GM12878 (cell line): ENCODE results near the gene LMAN2L. TPM values are rescaled to one million over a fixed set of nuclear protein-coding genes. Genes with fewer than 3 reads are reported as not detected.

Experiments
- ASH2L ChIP-seq: fragments of 300-600, 200-600 bp; sonication (generic); IDR thresholded peaks from 2 replicates; pipeline ENCODE4 v1.6.1; 2017; ENCODE audit warnings: low read depth, mild to moderate bottlenecking, borderline replicate concordance
- BCL11A ChIP-seq: IDR thresholded peaks from 2 replicates; pipeline ENCODE4 v1.6.1; 2011; ENCODE audit warnings: low read depth, low read length
- BMI1 ChIP-seq: fragments of 450-650 bp; IDR thresholded peaks from 2 replicates; pipeline ENCODE4 v1.6.1; 2016; ENCODE audit warnings: mild to moderate bottlenecking, moderate library complexity, borderline replicate concordance
- CHD4 ChIP-seq: fragments of 200-600 bp; sonication (generic); IDR thresholded peaks from 2 replicates; pipeline ENCODE4 v1.6.1; 2016; ENCODE audit warnings: mild to moderate bottlenecking
- FOXM1 ChIP-seq: IDR thresholded peaks from 2 replicates; pipeline ENCODE4 v1.6.1; 2012; ENCODE audit warnings: low read depth, mild to moderate bottlenecking, inconsistent platforms, low read length, moderate library complexity
- GATAD2B ChIP-seq: fragments of 450-650 bp; conservative IDR thresholded peaks from 2 replicates; pipeline ENCODE4 v1.6.1; 2017; ENCODE audit warnings: low read depth, mild to moderate bottlenecking, moderate library complexity
- JUNB ChIP-seq: IDR thresholded peaks from 2 replicates; pipeline ENCODE4 v1.6.1; 2016; ENCODE audit warnings: antibody characterized with exemption, mild to moderate bottlenecking
- KAT2A ChIP-seq: conservative IDR thresholded peaks from 2 replicates; pipeline ENCODE4 v1.6.1; 2011; ENCODE audit warnings: low read depth, low read length; ENCODE audit not compliant: control insufficient read depth
- KLF5 ChIP-seq: fragments of 450-650 bp; IDR thresholded peaks from 2 replicates; pipeline ENCODE4 v1.6.1; 2014; ENCODE audit warnings: mild to moderate bottlenecking; ENCODE audit not compliant: partially characterized antibody
- LARP7 ChIP-seq: fragments of 450-650 bp; IDR thresholded peaks from 2 replicates; pipeline ENCODE4 v1.6.1; 2017; ENCODE audit warnings: mild to moderate bottlenecking
- MTA2 ChIP-seq: fragments of 450-650 bp; IDR thresholded peaks from 2 replicates; pipeline ENCODE4 v1.6.1; 2016; ENCODE audit warnings: low read depth, mild to moderate bottlenecking, moderate library complexity
- MXI1 ChIP-seq: fragments of 150-350 bp; IDR thresholded peaks from 2 replicates; pipeline ENCODE4 v1.6.1; 2011; ENCODE audit warnings: low read depth, mild to moderate bottlenecking, inconsistent platforms, low read length, improper control_type of control experiment
- NRF1 ChIP-seq: conservative IDR thresholded peaks from 2 replicates; pipeline ENCODE4 v1.6.1; 2011; ENCODE audit warnings: mild to moderate bottlenecking, low read depth, low read length, improper control_type of control experiment
- POLR2A ChIP-seq: IDR thresholded peaks from 2 replicates; pipeline ENCODE4 v1.6.1; 2011; ENCODE audit warnings: low read depth, mild to moderate bottlenecking, low read length
- POLR2AphosphoS5 ChIP-seq: IDR thresholded peaks from 2 replicates; pipeline ENCODE4 v1.6.1; 2011; ENCODE audit warnings: mild to moderate bottlenecking, low read length, inconsistent platforms
- SIN3A ChIP-seq: IDR thresholded peaks from 2 replicates; pipeline ENCODE4 v1.6.1; 2012; ENCODE audit warnings: low read depth, low read length, improper control_type of control experiment
- SP1 ChIP-seq: IDR thresholded peaks from one replicate; pipeline ENCODE4 v1.6.1; 2011; ENCODE audit warnings: low read depth, low read length
- SUPT20H ChIP-seq: IDR thresholded peaks from 2 replicates; pipeline ENCODE4 v1.6.1; 2011; ENCODE audit warnings: low read depth, mild to moderate bottlenecking, low read length, moderate library complexity, borderline replicate concordance; ENCODE audit not compliant: control insufficient read depth
- TAF1 ChIP-seq: IDR thresholded peaks from 2 replicates; pipeline ENCODE4 v1.6.1; 2011; ENCODE audit warnings: mild to moderate bottlenecking, low read depth, low read length, borderline replicate concordance
- TBL1XR1 ChIP-seq: IDR thresholded peaks from 2 replicates; pipeline ENCODE4 v1.6.1; 2012; ENCODE audit warnings: low read depth, low read length, improper control_type of control experiment
- ZBED1 ChIP-seq: IDR thresholded peaks from 2 replicates; pipeline ENCODE4 v1.6.1; 2016; ENCODE audit warnings: borderline replicate concordance
- ZNF687 ChIP-seq: fragments of 450-650 bp; IDR thresholded peaks from 2 replicates; pipeline ENCODE4 v1.6.1; 2017; ENCODE audit warnings: mild to moderate bottlenecking, moderate library complexity
- polyA plus RNA-seq, 11 experiments: library from polyadenylated mRNA; depleted of rRNA in 4 of 11; unstranded in 6 of 11; stranded (reverse) in 5 of 11; fragments of >200 nt; fragmentation: Nextera tagmentation in 4 of 11; fragmentation: Illumina TruSeq in 1 of 11; extraction: Ambion mirVana in 4 of 11; extraction: Trizol in 1 of 11; gene quantifications; 1 replicate in 1 of 11; 2 replicates in 10 of 11; pipeline versions ENCODE4 v1.2.1 to v1.2.3, GENCODE V29; 2011 to 2016; ENCODE audit warnings: inconsistent platforms in 2 of 11, missing spikeins in 2 of 11, low read depth in 1 of 11
- total RNA-seq, 4 experiments: library from RNA; depleted of rRNA in 3 of 4; stranded (reverse); fragments of >200 nt in 3 of 4; fragmentation: Illumina TruSeq in 1 of 4; extraction: Trizol in 1 of 4; gene quantifications; 2 replicates each; pipeline versions ENCODE4 v1.2.1 to v1.2.3, GENCODE V29; 2013 to 2021
- TF ChIP-seq, protein P1 (sequence below): fragments of 450-650 bp; IDR thresholded peaks from 2 replicates; pipeline ENCODE4 v1.6.1; 2017; ENCODE audit warnings: antibody characterized with exemption, mild to moderate bottlenecking, moderate library complexity

Gene LMAN2L
- total and polyA plus RNA-seq, 10 of the 15 experiments (the other 5 are each of a cell fraction or from before 2014, with no cell fraction given), result 5.7 to 16.3 (median 10.7) TPM

DNA sequence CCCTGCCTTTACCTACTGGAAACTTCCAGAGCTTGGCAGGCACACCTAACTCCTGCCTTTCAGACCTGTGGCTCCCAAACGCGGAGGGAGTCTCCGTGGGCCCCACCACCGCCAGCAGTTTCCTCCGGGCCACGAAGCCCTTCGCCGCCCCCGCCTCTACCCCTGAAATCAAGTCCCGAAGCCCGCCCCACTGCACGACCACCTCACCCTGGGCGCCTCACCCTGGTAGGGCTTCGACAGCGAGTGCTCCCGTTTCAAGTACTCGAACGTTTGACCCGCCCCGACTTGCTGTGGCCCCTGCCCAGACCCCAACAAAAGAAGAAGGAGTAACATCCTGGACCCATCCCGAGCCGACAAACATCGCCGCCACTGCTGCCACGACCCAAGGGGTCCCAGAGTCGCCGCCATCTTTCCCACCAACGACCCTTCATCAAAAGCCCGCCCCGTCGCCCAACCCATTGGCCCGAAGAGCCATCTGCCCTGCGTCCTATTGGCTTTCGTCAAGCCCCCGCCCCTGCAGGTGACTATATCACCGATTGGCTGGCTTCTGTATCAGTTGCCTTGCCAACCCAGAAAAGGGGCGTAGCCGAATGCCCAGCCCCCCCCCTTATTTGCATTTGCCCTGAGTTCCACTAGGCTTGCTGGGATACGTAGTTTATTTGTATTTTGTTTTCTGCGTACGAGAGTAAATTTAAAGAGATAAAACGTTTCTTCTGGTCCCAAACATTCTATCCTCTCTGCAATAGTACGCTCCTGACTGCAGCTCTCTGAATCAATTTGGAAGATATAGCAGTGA, at the start of gene LMAN2L (continued):
- TF ChIP-seq FOXM1 (no peak), POLR2AphosphoS5 (0 out of 2 replicates have a peak, but pooled peaks have one; percentile 45), LARP7 (no peak; the same call in 1 of the 2 replicates), CHD4 (no peak), ZNF687 (no peak), ASH2L (no peak), TBL1XR1 (no peak), MTA2 (no peak), TAF1 (peak; percentile 80), SIN3A (peak; percentile 37; the same call in 1 of the 2 replicates), ZBED1 (no peak), SP1 (peak; percentile 95), JUNB (no peak), NRF1 (no peak), POLR2A (peak; percentile 85), BMI1 (peak; percentile 95), MXI1 (peak; percentile 86), KAT2A (no peak), GATAD2B (0 out of 2 replicates have a peak, but pooled peaks have one; percentile 31), KLF5 (no peak), SUPT20H (no peak), BCL11A (no peak)
- TF ChIP-seq, protein P1, sequence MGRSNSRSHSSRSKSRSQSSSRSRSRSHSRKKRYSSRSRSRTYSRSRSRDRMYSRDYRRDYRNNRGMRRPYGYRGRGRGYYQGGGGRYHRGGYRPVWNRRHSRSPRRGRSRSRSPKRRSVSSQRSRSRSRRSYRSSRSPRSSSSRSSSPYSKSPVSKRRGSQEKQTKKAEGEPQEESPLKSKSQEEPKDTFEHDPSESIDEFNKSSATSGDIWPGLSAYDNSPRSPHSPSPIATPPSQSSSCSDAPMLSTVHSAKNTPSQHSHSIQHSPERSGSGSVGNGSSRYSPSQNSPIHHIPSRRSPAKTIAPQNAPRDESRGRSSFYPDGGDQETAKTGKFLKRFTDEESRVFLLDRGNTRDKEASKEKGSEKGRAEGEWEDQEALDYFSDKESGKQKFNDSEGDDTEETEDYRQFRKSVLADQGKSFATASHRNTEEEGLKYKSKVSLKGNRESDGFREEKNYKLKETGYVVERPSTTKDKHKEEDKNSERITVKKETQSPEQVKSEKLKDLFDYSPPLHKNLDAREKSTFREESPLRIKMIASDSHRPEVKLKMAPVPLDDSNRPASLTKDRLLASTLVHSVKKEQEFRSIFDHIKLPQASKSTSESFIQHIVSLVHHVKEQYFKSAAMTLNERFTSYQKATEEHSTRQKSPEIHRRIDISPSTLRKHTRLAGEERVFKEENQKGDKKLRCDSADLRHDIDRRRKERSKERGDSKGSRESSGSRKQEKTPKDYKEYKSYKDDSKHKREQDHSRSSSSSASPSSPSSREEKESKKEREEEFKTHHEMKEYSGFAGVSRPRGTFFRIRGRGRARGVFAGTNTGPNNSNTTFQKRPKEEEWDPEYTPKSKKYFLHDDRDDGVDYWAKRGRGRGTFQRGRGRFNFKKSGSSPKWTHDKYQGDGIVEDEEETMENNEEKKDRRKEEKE, result no peak
- TF ChIP-seq, all 136 proteins: peak for 36
